HUDEP-2 (cell line): Measurements from ENCODE around the gene BLMH.

Experiments
- DNase-seq, 76 experiments: peaks; one replicate each; lab custom pipeline; 2025; ENCODE audit not compliant: unreplicated experiment in 76 of 76; lab: John Stamatoyannopoulos, UW

The BLMH gene

DNA sequence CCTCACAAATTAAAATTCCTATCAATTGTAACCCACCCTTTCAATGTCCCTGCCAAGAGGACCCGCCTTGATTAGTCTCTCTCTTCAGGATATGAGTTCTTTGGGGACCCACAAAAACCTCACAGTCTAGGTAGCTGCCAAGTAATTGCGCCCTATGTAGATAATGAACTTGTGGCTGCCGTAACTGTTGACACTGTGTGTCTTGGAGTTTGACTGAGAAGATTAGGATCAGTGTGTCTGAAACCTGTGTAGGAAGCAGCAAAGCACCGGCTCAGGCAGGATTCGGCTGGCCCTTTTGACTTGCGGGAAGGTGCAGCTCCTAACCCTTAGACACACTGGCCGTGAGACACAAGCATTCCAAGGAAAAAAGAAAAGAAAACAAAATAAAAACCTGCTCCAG, 38.4 kb downstream of the BLMH start:
- peak in 15 of 76 experiments; percentile 5 to 38 (median 17) for DNase-seq

DNA sequence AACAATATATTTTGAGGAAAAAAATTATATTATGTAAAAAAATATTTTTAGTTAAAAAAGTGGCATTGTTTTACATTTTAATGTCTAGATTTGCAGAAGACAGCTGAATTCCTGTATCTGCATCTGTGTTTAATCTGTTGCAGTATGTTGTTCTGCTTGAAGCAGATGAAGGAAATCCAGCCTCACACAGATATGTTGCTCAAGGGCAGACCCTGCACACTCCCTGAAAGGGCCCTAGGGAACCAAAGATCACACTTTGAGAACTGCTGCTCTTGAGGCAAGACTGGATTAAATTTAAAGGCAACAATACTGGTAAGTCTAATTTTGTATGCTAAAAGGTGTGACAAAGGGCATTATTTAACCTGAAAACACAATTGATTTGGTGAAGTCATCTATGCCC, 39.8 kb downstream of the BLMH start:
- no peak for DNase-seq

DNA sequence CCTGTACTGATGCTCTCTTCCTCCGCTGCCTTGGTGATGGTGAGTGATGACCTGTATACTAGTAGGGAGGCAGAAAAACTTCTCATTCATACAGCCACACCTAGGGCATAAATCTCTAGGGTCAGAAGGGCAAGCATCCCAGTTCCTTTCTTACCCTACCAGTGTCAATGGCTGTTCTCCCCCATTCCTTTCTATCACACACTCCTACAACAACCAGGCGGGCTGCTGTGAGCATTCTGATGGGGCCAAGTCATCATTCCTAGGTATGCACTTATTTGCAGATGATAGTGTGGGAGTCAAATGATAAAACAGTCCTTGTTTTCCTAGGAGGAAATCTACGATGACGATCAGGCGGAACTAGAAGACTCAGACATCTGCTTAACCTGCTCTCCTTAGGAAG, 42.3 kb downstream of the BLMH start:
- no peak for DNase-seq

DNA sequence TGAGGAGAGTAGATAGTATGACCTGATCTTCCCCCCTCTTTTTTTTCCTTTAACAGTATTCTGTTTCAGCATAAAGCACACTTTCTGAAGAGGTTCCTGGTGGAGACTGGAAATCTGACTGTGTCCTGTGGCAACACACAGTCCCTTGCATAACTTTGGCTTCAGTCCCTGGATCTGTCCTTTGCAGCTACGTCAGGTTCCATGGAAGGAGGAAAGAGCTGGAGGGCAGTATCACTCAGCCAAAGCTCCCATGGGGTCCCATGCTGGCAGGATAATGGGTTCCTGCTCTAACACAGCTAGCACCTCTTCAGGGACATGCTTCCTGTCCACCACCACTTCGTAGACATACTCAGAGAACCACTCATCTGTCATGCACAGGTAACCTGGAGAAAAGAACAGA, 43.0 kb downstream of the BLMH start:
- DNase-seq, result no peak

DNA sequence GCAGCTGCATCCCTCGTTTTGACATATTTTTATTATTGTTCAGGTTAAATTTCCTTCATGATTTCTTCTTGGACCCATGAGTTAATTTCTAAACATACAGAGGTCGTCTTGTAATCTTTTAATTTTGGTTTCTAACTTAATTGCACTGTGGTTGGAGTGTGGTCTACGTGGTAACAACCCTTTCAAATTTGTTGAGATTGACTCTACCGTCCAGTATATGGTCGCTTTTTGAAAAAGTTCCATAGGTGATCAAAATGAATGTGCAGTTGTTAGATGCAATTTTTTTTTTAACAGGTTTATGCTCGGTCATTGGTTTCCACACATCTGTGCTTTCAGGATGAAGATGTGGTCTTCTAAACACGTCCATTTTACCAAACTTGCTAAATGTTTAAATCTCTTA, 45.3 kb downstream of the BLMH start:
- DNase-seq, result no peak

DNA sequence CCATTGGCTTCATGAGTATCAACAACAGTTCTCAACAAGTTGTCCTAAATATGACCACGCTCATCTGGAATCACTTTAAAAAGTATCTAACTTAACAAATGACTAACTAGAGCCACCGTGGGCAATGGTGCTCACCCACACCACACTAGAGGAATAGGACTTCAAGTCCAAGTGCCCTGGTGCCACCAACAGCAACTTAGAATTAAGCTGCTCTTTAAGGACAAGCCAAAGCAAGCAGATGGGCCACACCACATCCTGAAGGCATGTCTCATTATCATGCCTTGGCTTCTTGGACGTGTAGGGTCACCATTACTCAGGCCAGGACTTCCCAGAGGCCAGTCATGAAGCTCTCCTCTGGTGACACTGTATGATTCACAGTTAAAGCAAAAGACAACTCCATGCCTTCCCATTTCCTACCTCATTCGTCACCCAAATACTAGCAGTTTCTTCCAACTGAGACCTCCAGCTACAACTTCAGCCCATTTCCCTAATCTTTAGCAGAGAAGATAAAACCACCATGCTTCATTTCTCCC, 46.8 kb downstream of the BLMH start:
- DNase-seq, result no peak

DNA sequence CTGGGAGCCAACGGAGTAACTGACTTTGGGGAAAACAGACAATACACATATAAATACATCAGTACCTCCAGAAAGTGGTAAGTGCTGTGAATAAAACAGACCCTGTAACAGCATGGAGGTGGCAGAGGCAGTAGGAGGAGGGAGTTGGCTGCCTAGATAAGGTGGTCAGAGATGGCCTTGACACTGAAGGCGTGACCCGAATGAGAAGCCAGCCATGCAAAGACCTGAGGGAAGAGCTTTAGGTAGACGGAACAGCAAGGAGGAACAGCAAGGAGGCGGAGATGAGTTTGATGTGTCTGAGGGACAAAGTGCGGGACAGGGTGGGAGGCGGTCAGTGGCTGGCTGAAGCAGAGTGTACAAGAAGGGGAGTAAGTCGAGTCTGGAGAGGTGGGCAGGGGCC, 48.2 kb downstream of the BLMH start:
- no peak for DNase-seq

DNA sequence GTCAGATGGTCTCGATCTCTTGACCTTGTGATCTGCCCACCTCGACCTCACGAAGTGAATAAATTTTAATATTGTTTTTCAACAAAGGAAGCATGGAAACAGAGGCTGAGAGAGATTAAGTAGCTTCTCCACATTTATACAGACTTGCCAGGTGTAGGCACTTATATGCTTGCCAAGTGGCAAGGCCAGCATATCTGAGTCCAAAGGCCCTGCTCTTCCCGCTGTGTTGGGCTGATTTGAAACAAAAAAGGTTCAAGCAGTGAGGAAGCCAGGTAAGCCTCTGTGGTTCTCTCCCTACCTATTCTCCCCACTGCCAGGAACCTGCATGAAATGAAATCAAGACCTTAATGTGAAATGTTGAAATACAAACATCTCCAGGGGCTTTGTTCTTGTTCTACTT, 48.7 kb downstream of the BLMH start:
- no peak for DNase-seq

DNA sequence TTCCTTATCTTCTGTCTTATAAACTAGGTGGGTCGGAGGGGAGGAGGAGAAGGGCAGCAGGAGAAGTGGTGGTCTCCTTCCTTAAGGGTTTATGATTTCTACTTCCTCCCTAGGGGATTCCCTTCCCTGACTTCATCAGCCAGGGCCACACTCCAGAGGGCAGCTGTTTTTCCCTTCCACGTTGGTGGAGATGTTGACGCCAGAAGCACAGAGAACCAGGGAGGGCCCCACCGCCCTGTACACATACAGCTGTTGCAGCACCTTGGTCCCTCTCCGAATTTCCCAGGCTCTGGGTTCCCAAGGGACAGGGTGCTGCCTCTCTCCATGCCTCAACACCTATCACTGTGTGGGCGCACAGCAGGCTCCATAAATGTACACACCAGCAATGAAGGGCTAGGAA, 50.7 kb downstream of the BLMH start:
- no peak for DNase-seq

DNA sequence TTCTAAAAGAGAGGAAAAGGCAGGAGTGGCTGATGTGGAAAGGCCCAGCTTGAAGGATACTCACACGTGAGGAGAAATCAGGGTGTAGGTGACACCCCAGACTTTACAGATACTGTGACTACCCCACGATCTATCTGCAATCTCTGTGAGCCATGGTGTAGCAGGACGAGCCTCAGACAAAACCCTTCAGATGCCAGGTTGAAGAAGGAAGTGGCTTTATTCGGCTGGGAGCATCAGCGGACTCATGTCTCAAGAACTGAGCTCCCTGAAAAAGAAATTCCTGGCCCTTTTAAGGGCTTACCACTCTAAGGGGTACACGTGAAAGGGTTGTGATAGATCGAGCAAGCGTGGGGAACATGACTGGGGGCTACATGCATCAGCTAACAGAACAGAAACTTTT, 51.6 kb downstream of the BLMH start:
- DNase-seq, result no peak

DNA sequence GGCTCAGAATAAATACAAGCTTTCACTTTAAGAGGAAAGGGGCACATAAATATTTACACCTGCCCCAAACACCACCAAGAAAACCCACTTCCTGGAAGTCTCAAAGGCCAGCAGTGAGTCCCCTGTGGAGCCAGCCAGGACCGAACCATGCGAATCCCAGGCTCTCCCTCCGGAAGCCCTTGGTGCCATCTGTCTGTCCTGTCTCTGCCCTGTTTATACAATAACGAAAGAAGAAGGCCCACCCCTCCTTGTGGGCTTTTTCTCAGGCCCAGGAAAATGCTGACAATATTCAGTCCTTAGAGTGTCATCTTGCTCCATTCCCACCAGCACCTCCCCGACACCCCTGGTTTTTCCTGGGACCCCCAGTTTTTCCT, 52.7 kb downstream of the BLMH start:
- DNase-seq, result no peak

DNA sequence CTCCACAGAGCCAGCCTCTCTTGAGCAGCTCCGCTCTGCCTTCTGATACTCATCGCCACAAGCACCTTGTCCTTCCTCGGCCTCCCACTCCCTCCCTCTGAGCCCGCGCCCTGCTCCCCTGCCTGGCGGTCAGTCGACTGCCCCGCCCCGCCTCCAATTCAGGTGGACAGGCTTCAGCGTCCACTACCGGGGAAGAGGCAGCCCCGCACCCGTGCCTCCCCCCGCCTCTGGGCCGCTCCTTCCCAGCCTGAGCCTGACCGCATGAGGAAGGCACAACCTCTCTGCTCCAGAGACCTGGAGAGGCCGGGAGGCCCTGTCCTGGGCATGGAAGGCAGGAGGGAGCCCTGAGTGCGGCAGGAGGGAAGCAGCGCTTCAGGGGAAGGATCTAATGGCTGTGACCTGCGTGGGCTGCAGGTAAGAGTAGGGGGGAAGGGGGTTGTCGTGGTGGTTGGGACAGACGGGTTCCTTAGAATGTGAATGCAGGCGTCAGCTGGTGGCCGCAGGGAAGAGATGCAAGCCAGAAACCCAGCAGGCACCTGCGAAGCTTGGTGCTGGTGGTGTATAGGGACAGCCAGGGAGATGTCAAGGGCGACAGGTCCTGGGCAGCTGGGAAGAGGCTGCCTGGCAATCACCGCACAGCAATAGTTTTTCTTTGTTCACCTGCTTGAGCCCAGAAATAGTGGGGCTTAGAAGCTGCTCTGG, 53.2 kb downstream of the BLMH start:
- DNase-seq, result no peak

DNA sequence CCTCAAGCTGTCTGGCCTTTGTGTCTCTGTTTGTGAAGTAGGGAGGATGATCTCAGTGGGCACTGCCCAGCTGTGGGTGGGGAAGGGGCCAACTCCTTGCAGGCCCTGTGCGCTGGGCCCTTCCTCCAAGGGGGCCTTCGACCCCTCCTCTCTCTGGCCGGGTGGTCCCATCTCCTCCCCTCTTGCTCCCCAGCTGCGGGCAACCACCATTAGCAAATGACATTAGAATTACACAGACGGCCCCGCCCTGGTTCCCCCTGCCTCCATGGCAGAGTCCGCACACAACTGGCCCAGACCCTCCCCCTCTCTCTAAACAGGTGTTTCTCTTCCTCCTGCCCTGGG, 53.8 kb downstream of the BLMH start:
- DNase-seq, result no peak

DNA sequence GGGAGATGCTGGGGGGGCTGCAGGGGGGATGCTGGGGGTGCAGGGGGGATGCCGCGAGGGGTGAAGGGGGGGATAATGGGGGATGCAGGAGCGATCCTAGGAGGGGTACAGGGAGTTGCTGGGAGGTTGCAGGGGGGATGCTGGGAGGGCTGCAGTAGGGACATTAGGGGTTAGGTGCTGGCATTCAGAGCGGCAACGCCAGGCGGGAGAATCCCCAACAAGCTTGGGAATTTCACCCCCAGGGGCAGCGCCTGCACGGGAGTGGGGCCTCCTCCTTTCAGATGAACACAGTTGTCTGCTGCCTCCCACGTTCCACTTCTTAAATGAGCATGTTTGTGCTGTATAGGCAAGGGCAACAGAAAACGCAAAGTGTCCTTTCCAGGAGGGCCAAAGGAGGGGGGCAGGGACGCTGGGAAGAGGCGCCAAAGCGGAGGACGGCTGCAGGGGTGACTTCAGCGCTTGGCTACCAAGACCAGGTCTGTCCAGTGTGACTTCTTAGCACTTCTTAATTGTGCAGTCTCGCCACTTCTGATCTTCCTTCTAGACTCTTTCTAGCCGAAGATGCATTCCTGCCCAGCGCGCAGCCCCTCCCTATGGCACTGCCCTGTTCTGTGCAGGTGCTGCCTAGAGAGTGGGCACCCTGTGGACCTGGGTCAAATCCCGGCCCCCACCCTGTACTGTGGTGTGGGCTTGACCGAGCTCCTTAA, 54.3 kb downstream of the BLMH start:
- DNase-seq, result no peak

DNA sequence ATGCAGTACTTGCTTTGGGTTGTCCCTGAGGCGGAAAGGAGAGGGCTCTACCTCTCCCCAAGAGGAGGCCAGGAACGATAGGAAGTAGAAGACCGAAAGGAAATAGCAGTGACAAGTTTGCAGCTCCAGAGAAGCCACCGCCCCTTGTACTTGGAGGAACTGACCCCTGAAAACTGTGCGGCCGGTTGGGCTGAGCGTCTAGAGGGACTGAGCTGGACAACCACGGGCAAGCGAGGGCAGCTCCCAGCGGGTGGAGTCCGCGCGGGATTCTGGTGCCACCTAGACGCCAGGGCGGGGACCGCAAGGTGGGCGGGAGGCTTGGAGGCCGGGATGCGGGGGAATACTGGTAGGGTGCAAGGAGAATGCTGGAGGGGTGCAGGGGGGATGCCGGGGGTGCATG, 55.0 kb downstream of the BLMH start:
- peak in 14 of 76 experiments; percentile 3 to 38 (median 14) for DNase-seq

DNA sequence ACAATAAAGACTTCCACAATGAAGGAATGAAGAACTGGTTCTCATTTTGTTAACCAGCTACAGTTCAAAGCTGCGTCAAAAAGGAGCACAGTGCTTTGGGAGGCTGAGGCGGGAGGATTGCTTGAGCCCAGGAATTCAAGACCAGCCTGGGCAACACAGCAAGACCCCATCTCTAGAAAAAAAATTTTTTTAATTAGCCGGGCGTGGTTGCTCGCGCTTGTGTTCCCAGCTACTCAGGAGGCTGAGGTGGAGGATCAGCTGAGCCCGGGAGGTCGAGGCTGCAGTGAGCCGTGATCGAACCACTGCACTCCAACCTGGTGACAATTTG, 55.5 kb downstream of the BLMH start:
- no peak for DNase-seq

DNA sequence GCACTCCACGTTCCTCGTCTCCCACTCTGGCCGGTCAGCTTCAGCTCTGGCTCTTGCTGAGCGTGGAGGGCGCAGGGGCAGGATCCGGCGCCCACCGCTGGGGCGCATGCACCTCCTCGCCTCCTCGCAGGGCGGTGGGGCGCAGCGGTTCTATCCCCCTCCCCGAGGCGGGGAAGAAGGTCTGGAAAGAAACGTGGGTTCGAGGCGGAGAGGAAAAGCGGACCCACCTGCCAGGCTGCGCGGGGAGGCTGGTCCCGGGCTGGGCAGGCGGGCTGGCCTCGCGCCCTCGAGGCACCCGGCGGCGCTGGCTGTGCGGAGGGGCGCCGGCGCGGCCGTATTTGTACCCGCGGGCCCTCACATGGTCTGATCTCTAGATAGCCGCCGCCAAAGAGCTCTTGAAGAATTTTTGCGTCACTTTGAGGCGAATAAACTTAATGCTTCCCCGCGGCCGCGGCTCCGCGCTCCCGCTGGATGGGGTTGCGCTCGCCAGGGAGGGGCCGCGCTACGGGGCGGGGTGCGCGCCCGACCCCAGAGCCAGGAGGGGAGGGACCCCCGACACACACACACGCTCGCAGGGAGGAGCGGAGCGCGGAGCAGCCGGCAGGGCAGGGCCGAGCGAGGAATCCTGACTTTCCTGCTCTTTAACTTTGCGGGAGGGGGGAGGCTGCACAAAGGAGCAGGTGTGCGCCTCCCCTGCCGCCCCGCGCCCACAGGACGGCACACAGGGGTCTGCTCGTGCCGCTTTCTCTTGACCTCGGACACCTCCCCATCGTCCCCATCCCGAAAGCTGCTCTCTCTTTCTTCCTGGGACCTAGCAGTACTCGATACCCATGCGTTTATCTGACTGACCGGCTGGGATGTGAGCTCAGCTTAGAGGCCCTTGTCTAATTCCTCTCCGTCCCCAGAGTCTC, 56.1 kb downstream of the BLMH start, which contains the start of gene SLC6A4:
Gene SLC6A4 (minus strand): TSS at position 312 of the 911 bp plus-strand sequence. CDS start 13,739 bp downstream, outside the sequence.
- DNase-seq, result peak in 2 of 76 experiments; percentile 8 to 12

DNA sequence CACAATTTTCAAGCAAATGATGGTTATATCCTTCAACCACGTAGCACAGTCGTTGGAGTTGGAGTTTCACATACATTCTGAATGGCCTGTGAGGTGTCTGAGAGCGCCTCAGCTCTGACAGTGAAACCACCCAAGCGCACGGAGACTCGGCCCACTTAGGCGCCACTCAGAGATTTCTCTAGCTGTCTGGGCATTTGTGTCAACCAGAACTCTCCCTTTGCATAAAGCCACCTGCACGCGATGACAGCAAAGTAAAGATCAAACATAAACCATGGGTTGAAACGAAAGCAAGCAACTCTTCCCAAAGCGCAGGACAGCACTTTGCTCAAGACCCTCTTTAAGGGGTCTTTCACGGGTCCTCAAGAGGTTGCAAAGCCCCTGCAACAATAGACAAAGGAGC, 56.8 kb downstream of the BLMH start:
- no peak for DNase-seq

DNA sequence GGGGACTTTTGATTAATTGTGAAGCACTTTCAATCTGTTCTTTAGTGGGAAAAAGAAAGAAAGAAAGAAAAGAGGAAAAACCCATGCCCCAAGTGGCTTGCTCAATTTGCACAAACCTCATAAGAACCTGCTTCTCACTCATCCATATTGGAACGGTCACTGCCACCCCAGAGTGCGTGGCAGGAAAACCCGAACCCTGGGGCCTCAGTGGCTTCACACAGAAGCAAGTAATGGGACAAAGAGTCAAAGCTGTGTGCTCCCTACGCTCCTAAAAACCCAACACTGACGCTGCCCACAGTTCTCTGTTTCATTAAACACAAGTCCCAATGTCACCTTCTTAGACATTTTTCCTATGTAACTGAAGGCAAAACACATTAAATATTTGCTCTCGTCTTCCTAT, 57.4 kb downstream of the BLMH start:
- no peak for DNase-seq

DNA sequence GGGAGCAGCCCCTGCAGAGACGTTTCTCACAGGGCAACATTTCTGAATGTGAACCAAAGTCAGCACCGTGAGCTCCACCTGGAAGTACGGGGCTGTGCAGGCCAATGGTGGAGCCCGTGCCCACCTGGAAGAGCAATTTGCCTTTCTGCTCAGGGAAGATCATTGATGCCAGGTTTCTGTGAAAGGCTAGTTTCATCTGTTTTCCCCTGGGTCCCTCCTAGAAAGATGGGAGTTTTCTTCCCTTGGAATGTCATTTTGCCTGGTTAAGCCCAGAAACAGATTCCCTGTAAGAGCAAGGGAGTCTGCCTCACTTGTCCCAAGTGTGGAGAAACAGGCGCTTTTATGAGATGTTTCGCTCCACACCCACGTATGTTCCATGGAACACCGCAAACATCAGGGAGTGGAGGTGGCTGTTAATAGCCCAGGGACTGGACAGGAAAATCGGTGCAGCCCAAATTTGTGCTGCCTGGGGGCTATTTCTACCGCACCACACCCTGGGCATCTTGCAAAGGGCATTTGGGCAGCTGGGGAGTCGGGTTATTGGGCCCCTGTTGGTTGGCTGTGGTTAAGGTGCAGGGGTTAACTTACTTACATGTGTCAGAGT, 58.8 kb downstream of the BLMH start:
- no peak for DNase-seq
